Measurements from ENCODE around the gene ROCK2.

Gene ROCK2

DNA sequence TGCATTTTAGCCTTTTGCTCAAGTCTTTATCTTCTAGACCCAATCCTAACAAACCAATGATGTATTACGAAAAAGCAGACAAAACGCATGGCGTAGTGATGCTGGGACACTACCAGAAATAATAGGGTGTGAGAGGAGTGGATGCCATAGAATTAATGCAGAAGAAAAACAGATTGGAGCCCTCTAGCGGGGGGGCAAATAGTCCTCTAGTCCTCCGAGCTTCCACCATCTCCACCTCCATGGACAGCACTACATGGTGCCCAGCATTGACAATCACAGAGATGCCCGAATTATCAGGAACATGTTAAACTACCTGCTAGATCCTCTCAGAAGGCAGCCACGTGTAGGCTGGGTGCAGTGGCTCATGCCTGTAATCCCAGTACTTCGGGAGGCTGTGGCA is 15.4 kb upstream of the ROCK2 start:
- no peak overlapping the region for H3K27ac ChIP-seq
- DNase-seq (ENCODE audit: low spot score) = peak; percentile 50

DNA sequence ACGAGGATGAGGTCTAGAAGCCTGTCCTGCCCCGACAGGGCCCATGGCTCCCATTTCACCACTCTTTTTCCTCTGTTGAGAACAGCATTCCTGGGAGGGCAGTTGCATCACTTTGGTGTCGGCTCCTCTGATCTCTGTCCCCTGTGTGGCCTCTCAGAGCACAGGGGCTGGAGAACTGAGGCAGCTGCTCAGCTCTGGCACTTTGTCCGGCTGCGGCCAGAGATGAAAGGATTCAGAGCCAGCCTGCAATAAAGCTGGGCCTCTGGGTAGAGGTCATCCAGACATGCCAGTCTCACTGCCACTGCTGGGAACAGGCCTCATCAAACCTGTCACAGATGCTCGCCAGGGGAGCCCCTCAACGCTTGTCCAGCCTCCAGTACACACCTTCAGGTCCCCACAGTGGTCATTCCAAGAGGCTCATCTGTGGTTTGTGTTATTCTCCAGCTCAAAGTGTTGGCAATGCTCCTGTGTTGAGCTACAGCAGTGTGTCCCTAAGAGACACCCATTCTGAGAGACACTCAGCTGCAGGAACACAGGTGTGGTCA is 13.1 kb upstream of the ROCK2 start:
- Histone ChIP-seq H3K4me3 (no peak overlapping the region), H3K27ac (no peak overlapping the region)
- no peak for DNase-seq (ENCODE audit: low spot score)
- TF ChIP-seq, protein P1, sequence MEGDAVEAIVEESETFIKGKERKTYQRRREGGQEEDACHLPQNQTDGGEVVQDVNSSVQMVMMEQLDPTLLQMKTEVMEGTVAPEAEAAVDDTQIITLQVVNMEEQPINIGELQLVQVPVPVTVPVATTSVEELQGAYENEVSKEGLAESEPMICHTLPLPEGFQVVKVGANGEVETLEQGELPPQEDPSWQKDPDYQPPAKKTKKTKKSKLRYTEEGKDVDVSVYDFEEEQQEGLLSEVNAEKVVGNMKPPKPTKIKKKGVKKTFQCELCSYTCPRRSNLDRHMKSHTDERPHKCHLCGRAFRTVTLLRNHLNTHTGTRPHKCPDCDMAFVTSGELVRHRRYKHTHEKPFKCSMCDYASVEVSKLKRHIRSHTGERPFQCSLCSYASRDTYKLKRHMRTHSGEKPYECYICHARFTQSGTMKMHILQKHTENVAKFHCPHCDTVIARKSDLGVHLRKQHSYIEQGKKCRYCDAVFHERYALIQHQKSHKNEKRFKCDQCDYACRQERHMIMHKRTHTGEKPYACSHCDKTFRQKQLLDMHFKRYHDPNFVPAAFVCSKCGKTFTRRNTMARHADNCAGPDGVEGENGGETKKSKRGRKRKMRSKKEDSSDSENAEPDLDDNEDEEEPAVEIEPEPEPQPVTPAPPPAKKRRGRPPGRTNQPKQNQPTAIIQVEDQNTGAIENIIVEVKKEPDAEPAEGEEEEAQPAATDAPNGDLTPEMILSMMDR (IDR thresholded peaks at IDR 0.05) = no peak

More for the DNA sequence above, 15.4 kb upstream of the ROCK2 start:
- H3K4me3 ChIP-seq = no peak overlapping the region
- TF ChIP-seq, protein P1 (IDR thresholded peaks at IDR 0.05) = no peak

GRCh38 chr2:11356764-11357163 is 12.3 kb upstream of the ROCK2 start:
- TF ChIP-seq, protein P1 (IDR thresholded peaks at IDR 0.05) = no peak
- Histone ChIP-seq H3K4me3 (no peak overlapping the region), H3K27ac (no peak overlapping the region)
- no peak for DNase-seq (ENCODE audit: low spot score)

DNA sequence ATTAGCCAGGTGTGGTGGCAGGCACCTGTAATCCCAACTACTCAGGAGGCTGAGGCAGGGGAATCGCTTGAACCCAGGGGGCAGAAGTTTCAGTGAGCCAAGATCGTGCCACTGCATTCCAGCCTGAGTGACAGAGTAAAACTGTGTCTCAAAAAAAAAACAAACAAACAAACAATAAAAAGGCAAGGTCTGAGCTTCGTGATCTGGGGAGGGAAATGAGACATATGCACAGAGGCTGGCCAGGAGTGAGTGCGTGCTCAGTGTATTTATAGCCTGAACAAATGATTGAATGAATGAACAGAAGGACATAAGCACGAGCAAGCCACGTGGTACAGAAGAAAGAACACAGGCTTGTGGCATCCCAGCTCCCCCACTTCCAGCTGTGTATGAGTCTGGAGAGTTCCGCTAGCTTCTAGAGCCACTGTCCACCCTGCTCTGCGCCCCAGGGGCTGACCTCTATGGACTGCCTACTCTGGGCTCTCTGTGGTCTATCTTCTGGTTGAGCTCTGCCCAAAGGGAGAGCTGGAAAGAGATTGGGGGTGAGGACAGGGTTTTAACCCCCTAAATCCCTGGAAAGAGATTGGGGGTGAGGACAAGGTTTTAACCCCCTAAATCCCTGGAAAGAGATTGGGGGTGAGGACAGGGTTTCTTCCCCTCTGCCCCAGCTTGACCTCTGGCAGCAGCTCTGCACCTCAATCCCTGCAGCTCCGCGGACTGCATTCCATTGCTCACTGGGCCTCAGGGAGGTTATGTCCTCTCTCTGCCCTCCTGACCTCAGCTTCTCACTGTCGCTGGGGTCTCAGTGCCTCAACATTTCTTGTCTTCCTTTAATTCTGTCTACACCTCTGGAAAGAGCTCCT is 11.0 kb upstream of the ROCK2 start:
- TF ChIP-seq, protein P1 (IDR thresholded peaks at IDR 0.05) = no peak
- no peak overlapping the region for H3K27ac ChIP-seq
- H3K4me3 ChIP-seq = no peak overlapping the region
- no peak for DNase-seq (ENCODE audit: low spot score)

- no peak overlapping the region for H3K4me3 ChIP-seq
- TF ChIP-seq, protein P1 (IDR thresholded peaks at IDR 0.05) = no peak
- H3K27ac ChIP-seq = no peak overlapping the region
- no peak for DNase-seq (ENCODE audit: low spot score)
Measured at GRCh38 chr2:11354363-11355154, 10.1 kb upstream of the ROCK2 start.

GRCh38 chr2:11352781-11353537 is 8.5 kb upstream of the ROCK2 start:
- DNase-seq (ENCODE audit: low spot score) = no peak
- TF ChIP-seq, protein P1 (IDR thresholded peaks at IDR 0.05) = no peak
- no peak overlapping the region for H3K4me3 ChIP-seq
- no peak overlapping the region for H3K27ac ChIP-seq

All from coronary artery (tissue), 2 donors.